Lung (tissue), 12 donors: ENCODE results near the gene BPIFB1. TPM values are rescaled to one million over a fixed set of nuclear protein-coding genes. Genes with fewer than 3 reads are reported as not detected.

Source experiments
- ATAC-seq: fragments of 200-7000 bp; cut with Tn5 transposase; one replicate; pipeline ENCODE4 v1.9.1; 2020; ENCODE audit warnings: moderate number of reproducible peaks; ENCODE audit not compliant: insufficient read depth, low FRiP score
- DNase-seq, 3 donors: peaks; one replicate each; pipeline ENCODE4 v3.0.0-alpha.2; 2013 to 2017
- H3K27ac ChIP-seq, 2 donors: one replicate each; pipeline ENCODE4 v1.5.1; 2013; ENCODE audit warnings: mild to moderate bottlenecking in 2 of 2, moderate library complexity in 2 of 2, control low read depth in 1 of 2, inconsistent platforms in 1 of 2, low read depth in 1 of 2, low read length in 1 of 2
- H3K27me3 ChIP-seq, 3 donors: one replicate each; pipeline ENCODE4 v1.5.1; 2013; ENCODE audit warnings: low read length in 2 of 3; ENCODE audit not compliant: control insufficient read depth in 3 of 3, insufficient read depth in 3 of 3
- H3K36me3 ChIP-seq, 4 donors: one replicate each; pipeline ENCODE4 v1.5.1; 2013; ENCODE audit warnings: low read length in 4 of 4, mild to moderate bottlenecking in 1 of 4, moderate library complexity in 1 of 4; ENCODE audit not compliant: control insufficient read depth in 4 of 4, insufficient read depth in 4 of 4
- H3K4me1 ChIP-seq, 5 donors: one replicate each; pipeline ENCODE4 v1.5.1; 2013; ENCODE audit warnings: low read length in 5 of 5, mild to moderate bottlenecking in 2 of 5, moderate library complexity in 1 of 5; ENCODE audit not compliant: control insufficient read depth in 5 of 5, insufficient read depth in 5 of 5
- H3K4me3 ChIP-seq: one replicate; pipeline ENCODE4 v1.5.1; 2013; ENCODE audit warnings: mild to moderate bottlenecking, control low read depth, moderate library complexity
- H3K9ac ChIP-seq, 2 donors: one replicate each; pipeline ENCODE4 v1.5.1; 2013; ENCODE audit warnings: low read length in 2 of 2, control low read depth in 1 of 2; ENCODE audit not compliant: insufficient read depth in 1 of 2
- H3K9me3 ChIP-seq, 4 donors: one replicate each; pipeline ENCODE4 v1.5.1; 2013; ENCODE audit warnings: low read length in 3 of 4, mild to moderate bottlenecking in 1 of 4, moderate library complexity in 1 of 4; ENCODE audit not compliant: control insufficient read depth in 4 of 4, insufficient read depth in 3 of 4
- CTCF ChIP-seq: IDR thresholded peaks from 2 replicates; pipeline ENCODE4 v1.5.1; 2012; ENCODE audit warnings: mild to moderate bottlenecking; ENCODE audit errors: control extremely low read depth, extremely low read depth
- WGBS, 2 donors: extraction: QIAGEN DNeasy Blood & Tissue Kit; methylation state at CpG; one replicate each; pipeline ENCODE4 v1.1.7; 2013; 5-methylcytosine and 5-hydroxymethylcytosine counted together
- polyA plus RNA-seq, 2 donors: library from polyadenylated mRNA; stranded (reverse); fragments of 200-250 nt; gene quantifications; one replicate each; pipeline ENCODE4 v1.2.1, GENCODE V29; 2013
- total RNA-seq, 2 donors: library from RNA; depleted of rRNA in 1 of 2; stranded (reverse); fragments of >200 nt in 1 of 2; gene quantifications; one replicate each; pipeline ENCODE4 v1.2.1, GENCODE V29; 2014 to 2021
- donor health status: control.
- donor health status: control.
- donor health status: Bipolar disorder and iron deficiency.
- donor health status: healthy.
- donor health status: DM: yes; HTN: yes; CAD: no.

Gene BPIFB1
- total and polyA plus RNA-seq, 4 donors: 61.9 to 445 (median 292) TPM

GRCh38 chr20:33334111-33334510 lies 51.1 kb downstream of the BPIFB1 start:
- DNase-seq (no peak), ATAC-seq (no peak)
- Histone ChIP-seq H3K4me3 (no peak overlapping the region), H3K4me1 (no peaks in the 10 kb centered on the region), H3K36me3 (no peaks in the 10 kb centered on the region), H3K27me3 (no peaks in the 10 kb centered on the region), H3K9ac (no peak overlapping the region), H3K27ac (no peak overlapping the region), H3K9me3 (no peaks in the 10 kb centered on the region)
- WGBS, 2 donors: 78 to 80% methylated on average over 3 of the region's 3 CpGs
- TF ChIP-seq CTCF: no peak

GRCh38 chr20:33336375-33336774 lies 53.4 kb downstream of the BPIFB1 start:
- H3K9ac ChIP-seq: no peak overlapping the region
- ATAC-seq (no peak), DNase-seq (no peak)
- 92 to 94% methylated on average over 3 of the region's 3 CpGs for WGBS, 2 donors
- TF ChIP-seq CTCF: no peak
- no peaks in the 10 kb centered on the region for H3K27me3 ChIP-seq
- H3K4me3 ChIP-seq: no peak overlapping the region
- no peaks in the 10 kb centered on the region for H3K4me1 ChIP-seq
- no peak overlapping the region for H3K27ac ChIP-seq
- no peaks in the 10 kb centered on the region for H3K36me3 ChIP-seq
- H3K9me3 ChIP-seq: no peaks in the 10 kb centered on the region

- H3K27me3 ChIP-seq: no peaks in the 10 kb centered on the region
- no peak overlapping the region for H3K9ac ChIP-seq
- WGBS, 2 donors: 76 to 82% methylated on average over 8 of the region's 8 CpGs
- no peak overlapping the region for H3K27ac ChIP-seq
- H3K9me3 ChIP-seq: no peaks in the 10 kb centered on the region
- DNase-seq: no peak
- H3K36me3 ChIP-seq: no peaks in the 10 kb centered on the region
- no peak for ATAC-seq
- H3K4me3 ChIP-seq: no peak overlapping the region
- no peak for TF ChIP-seq CTCF
- no peaks in the 10 kb centered on the region for H3K4me1 ChIP-seq
These were observed 54.1 kb downstream of the BPIFB1 start for GRCh38 chr20:33337119-33337518.

GRCh38 chr20:33337531-33338165 lies 54.6 kb downstream of the BPIFB1 start:
- Histone ChIP-seq H3K27ac (no peak overlapping the region), H3K9ac (no peak overlapping the region), H3K36me3 (no peaks in the 10 kb centered on the region), H3K4me3 (no peak overlapping the region), H3K27me3 (no peaks in the 10 kb centered on the region), H3K4me1 (no peaks in the 10 kb centered on the region), H3K9me3 (no peaks in the 10 kb centered on the region)
- no peak for TF ChIP-seq CTCF
- ATAC-seq (no peak), DNase-seq (no peak)
- WGBS, 2 donors: 76% methylated on average over 6 of the region's 6 CpGs
